DLD1 (cell line): ENCODE measurements around the gene TCEA2.
"Not testable (repeated sequence)": the region's sequence is repeated elsewhere in the genome, so short reads cannot be mapped to it uniquely, and the experiment has no call there.

Experiments
- in situ Hi-C: cut with HindIII; loops from 2 replicates; pipeline ENCODE4 v1.10.0; 2017; ENCODE audit warnings: low sequenced_read_pairs

The TCEA2 gene

DNA sequence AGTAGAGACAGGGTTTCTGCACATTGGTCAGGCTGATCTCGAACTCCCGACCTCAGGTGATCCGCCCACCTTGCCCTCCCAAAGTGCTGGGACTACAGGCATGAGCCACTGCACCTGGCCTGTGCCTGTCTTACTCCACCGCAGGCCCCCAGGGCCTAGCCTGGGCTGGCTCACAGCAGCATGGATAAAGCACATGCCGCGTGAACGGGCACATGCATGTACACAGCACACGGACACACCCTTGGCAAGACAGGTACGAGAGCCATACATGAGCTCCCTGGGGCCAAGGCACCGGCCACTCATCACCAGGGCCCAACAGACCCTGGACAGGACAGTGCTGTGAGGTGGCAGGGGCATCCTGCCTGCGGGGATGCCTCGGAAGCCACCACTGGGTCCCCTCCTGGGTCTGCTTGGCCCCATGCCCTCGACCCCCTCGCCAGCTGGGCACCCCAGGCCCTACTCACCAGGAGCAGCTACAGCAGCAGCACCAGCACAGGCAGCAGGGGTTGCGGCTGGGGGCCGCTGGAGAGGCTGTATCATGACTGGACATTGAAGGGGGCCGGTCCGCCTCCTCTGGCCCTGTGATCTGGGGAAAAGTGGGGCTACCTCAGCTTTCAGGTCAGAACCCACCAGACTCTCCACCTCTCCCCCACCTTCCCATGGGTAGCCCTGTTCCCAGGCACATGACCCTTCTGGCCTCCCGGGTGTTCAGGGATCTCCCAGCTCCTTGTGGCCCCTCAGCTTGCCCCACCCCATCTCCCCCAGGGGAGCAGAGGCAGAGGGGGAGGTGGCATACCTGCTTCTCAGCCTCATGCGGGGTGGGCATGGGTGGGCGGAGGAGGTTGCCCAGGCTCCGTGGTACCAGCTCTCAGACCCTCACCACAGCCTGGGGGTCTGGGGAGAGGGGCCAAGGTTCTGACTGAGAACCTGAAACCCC is 13.3 kb downstream of the TCEA2 start:
- in situ Hi-C loops, result no loop called here

DNA sequence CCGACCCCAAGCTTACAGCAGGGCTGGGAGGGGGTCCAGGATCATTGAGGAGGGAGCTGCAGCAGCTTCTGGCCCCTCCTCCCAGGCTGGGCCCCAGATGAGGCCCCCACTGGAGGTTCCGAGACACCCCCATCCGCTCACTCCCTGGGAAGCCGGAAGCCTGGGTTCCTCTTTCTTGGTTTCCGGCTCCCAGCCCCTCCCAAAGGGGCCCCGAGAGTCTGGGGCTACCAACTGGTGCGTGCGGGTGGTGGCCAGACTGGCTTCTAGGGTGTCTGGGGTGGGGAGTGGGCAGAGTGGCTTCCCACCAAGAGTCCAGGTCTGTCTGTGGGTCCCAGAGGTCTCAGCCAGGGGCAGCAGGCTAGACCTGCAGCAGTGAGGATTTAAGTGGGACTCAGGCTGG is 14.1 kb downstream of the TCEA2 start:
- in situ Hi-C loops, result no loop called here

DNA sequence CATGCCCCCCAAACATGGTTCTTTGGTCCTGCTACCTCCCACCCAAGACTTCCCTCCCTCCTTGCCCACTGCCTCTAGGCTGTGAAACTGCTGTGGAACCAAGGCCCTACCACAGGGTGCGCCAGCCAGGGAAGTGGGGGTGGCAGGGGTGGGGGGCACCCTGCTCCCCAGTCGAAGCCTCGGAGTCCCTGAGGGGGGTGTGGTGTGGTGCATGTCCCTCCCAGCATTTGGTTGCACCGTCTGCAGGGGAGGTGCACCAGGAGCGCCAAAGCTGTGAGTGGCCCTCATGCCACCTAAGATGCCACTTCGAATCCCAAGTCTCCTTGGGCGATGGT is 14.5 kb downstream of the TCEA2 start:
- in situ Hi-C loops, result no loop called here

DNA sequence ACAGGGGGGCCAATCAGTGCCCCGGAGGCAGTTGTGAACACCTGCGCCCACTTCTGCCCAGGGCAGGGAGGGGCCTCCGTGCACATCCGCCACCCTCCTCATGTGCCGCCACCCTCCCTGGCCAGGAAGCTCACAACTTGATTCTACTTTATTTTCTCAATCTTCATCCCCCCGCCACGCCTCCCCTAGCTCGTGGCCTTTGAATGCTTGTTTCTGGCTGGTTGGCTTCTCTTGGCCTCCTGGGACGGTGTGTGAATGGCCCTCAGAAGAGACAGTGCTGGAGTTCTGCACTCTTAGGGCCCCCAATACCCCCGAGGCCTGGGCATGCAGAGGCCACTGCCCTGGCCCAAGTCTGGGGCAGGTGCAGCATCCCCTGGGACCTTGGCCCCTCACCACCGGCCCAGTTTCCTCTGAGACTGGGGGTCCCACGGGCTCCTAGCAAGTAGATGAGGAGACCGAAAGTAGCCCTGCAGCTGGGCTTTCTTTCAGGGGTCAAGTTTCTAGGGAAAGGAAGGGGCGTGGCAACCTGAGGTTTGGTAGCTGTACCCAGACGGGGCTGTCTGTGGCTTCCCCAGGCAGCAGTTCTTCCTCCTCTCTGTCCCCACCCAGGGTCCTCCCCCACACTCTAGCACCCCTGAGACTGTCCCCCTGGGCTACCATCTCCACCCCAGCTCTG is 15.0 kb downstream of the TCEA2 start:
- in situ Hi-C loops, result no loop called here

DNA sequence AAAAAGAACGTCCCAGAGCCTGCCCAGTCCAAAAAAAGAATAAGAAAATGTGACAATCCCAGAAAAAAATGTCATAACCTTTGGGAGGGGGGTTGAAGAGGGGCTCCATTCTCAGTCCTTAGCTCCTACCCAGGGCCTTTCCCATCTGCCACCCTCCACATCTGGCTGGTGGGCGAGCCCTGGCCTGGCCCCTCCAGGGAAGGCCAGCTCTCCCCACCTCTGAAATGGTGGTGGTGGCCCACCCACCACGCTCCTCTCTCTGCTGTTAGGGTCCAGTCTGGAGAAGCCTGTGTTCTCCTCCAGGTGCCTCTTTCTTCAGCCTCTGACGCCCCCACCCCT is 15.9 kb downstream of the TCEA2 start:
- in situ Hi-C loops, result no loop called here

DNA sequence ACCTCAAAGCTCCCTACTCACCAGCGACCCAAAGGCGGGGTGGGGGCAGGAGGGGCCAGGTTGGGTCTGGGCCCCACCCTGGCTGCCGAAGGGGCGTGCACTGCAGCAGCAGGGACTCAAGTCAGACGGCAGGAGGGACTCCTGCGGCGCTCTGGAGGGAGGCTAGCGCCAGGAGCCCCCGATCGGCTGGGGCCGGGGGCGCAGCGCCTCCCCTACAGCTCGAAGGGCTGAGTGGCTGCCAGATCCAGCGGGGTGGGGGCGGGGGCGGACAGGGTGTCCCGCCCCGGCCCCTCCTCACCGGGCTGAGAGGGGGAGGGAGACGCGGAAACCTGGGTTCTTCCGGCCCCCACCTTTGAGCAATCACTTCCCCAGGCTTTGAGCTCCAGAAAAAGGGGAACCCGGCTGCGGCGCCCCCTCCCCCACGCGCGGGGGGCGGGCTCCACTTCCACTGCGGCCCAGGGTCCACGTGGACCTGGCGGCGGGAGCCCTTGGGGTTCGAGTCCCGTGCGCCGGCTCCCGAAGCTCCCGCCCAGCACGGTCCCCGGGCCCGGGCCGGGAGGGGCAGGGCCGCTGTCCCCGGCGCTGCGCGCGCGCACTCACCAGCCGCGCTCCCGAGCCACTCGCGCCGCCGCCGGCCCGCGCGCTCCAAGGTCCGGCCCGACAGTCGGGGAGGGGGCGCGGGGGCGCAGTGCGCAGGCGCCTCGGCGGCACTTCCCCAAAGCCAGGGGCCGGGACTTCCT is 16.4 kb downstream of the TCEA2 start, which contains the start of gene RGS19:
TSS of gene RGS19 (minus strand) at position 246 of the 740 bp plus-strand sequence. CDS start 2,632 bp downstream, outside the sequence.
- in situ Hi-C loops, result no loop called here

DNA sequence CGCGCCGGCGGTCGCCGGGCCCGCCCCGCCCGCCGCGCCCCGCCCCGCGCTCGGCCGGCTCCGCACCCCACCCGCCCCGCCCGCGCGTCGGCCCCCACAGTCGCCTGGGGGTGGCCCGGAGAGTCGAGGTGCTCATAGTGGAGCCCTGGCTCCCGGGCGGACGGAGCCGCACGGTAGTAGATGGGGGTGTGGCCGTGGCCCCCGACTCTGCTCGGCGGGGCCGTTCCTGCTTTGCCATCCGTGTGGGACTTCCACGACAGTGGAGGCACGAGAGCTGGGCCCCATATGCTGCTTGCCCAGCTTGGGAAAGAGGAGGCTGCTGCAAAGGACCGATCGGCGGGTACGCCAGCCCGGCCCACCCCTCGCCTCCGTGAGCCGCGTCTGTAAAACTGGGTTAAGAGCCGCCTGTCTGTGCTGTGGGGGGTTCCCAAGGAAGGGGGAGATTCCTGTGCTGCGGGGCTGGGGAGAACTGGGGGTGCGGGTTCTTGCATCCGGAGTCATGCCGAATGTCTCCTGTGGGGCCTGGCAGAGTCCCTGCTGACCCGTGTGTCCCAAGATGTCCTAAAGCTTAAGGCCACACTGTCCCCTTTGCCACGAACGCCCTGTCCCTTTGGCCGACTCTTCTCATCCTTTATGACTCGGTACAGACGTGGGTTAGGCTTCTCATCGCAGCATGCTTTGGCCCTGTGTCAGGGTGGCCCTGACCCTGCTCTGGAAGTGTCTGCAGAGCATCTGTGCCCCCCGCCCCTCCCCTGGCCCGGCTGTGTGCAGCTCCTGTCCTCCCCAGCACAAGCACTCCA is 17.2 kb downstream of the TCEA2 start, which contains the start of gene OPRL1:
TSS of gene OPRL1 (plus strand) at position 70 of the 800 bp plus-strand sequence. CDS start 12,639 bp downstream, outside the sequence.
- in situ Hi-C loops, result no loop called here

DNA sequence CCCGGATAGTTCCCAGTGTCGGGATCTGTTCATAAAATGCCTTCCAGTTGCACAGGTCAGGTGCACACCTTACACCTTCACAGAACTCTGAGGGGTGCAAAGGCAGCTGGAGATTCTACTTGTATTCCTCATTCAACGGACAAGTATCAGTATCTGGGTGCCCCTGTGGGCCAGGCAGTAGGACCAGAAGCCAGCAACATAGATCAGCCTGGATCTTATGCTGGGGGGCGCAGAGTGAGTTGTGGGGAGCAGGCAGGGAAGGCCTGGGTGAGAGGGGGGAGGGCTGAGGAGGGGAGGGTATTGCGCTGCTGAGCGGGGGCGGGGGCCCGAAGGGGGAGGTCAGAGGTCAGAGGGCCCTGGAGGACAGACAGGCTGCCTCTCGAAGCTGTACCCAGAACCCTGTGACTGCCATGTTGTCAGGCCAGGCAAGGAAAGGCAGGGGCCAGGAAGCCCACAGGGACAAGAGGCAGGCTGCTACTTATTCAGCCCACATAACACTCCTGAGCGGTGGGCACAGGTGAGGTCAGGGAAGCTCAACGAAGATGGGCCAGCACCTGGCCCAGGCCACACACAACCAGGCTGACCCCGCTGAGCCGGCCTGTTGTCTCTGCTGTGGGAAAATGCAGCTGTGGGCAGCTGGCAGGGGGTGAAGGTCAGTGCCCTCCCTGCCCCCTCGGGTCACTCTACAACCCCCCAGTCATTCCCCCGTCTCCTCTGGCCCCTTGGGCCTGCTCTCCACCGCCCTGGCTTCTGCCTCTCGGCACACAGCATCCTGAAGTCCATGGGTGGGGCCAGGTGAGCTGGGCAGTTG is 18.0 kb downstream of the TCEA2 start:
- in situ Hi-C loops, result no loop called here

DNA sequence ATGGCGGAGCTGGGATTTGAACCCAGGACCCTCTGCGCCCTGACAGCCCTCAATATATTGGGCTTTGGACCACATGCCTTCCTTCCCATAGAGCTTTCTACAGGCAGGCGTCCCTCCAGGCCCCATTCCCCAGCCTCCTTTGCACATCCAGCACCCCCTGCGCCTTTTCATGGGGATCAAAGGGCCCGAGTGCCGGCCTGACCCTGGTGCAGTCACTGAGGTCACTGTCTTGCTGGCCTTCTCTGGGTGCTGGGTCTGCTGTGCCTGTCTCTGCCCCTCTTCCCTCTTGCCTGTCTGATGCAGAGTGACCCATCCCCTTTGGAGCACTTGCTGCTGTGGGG is 18.6 kb downstream of the TCEA2 start:
- in situ Hi-C loops, result no loop called here

DNA sequence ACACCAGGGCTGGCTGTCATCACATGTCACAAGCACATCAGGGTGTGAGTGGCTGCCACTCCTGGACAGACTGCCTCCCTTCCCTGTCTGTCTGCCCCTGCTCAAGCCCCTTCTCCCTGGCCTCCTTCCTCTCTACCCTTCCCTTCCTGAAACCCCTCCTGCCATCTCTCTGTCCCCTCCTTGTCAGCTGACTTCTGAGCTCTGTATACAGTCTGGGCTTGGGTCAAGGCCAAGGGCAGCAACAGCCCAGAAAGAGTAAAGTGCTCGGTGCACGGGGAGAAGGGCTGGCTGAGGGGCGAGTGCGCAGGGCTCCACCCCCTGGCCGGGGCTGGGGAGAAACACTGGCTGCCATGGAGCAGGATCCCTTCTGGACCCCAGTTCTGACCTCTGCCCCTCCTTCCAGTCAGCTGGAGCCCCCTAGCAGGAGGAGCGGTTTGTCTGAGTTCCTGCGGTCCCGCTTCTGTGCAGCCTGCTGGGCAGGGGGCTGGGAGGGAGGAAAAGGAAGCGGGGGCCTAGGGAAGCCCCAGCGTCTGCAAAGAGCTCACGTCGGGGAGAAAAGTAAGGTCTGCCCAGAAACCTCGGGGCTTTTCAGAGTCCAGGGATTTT is 19.2 kb downstream of the TCEA2 start:
- in situ Hi-C loops, result no loop called here

DNA sequence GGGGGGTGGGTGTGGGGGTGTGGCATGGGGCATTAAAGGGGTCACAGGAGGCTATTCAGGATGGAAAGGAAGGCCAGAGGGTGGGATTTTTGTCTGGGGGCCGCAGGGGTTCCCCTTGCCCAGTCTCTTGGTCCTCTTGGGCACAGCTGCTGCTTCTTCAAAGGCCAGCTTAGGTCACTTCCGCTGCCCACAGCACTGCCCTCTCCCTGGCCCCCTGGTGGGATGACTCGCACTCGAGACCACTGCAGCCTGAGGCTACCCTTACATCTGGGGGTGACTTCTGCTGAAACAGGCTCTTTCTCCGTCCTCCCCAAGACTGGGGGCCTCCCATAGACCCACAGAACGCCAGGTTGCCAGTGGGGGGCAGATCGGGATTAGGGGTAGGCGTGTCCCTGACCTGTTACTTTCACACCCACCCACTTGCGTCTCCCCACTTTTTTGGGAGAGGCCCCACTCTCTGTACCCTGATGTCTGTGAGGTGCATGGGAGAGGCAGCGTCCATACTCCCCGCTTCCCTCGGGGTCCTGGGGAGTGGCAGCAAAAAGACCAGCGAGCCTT is 19.9 kb downstream of the TCEA2 start:
- in situ Hi-C loops, result no loop called here

DNA sequence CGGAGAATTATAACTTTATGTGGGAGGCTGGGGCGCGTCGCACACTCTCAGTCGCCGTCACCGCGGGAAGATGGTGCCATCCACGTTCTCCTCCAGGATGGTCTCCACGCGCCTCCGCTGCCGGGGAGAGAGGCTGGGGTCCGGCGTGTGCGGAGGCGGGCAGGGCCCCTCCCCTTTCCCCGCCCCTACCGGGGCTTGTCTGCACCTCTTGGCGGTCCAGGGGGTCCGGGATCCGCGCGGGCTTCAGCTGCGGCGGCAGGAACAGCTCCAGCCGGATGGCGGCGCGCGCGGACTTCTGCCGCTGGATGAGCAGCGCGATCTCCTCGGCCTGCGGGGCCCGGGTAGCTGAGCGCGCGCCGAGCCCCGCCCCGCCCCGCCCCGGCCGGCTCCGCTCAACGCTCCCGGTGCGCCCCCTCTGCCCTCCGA is 20.4 kb downstream of the TCEA2 start:
- in situ Hi-C loops, result no loop called here

DNA sequence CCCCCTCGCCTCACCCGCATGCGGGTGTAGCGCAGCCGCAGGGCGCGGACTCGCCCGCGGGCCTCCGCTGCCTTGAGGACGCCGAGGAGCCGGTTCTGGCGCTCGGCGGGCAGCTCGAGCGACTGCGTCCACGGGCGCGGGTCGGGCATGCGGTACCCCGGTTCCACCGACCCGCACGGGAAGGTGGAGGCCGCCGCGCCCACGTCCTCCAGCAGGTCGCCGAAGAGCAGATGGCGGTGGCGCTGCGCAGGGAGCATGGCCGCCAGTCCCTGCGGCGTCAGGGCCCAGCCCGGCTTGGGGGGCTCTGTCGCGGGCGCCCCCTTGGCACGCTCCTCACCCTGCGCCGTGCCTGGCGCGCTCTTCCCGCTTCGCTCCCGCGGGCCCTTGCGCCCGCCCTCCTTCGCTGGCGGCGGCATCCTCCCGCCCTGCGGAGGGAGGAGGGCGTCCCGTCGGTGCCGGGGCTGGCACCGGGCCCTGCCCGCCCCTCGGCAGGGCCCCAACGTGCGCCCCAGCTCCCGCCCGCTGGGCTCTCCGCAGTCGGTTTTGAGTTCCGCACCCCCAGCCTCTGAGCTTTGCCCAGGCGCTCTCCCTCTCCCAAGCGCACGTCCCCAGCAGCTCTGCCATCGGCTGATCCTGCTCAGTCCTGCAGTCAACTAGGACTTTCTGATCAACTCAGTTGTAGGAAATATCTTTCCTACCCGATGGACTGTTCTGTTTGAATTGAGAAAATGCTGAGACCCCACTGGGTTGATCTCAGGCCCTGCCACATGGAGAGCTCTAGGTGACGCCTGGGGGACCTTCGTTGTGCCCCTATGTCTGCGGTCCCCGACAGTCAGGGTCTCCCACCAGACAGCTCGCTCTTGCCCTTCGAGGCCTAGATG is 21.0 kb downstream of the TCEA2 start, which contains the start of gene LKAAEAR1:
TSS of gene LKAAEAR1 (minus strand) at position 595 of the 881 bp plus-strand sequence. CDS start at position 416, 179 bp downstream.
- in situ Hi-C loops, result no loop called here

DNA sequence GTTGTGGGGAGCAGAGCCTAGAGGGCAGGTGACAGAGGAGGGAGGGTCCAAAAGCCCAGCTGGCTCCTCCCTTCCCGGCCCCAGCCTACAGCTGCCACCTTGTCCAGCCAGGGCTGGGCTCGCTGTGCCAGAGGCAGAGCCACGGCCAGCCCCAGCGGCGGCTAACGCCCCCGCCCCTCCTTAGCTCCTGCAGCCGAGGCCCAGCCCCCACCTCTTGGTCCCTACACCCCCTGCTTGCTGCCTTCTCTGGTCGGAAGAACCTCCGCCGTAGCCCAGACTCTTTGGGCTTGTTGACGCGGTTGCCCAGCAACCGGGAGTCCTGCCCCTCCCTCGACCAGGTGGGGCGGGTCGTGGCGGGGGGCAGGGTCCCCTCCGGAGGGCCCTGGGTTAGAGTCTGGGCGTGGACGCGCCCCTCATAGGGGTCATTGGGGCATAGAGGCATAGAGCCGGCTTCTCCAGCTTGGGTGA is 21.7 kb downstream of the TCEA2 start:
- in situ Hi-C loops, result no loop called here

DNA sequence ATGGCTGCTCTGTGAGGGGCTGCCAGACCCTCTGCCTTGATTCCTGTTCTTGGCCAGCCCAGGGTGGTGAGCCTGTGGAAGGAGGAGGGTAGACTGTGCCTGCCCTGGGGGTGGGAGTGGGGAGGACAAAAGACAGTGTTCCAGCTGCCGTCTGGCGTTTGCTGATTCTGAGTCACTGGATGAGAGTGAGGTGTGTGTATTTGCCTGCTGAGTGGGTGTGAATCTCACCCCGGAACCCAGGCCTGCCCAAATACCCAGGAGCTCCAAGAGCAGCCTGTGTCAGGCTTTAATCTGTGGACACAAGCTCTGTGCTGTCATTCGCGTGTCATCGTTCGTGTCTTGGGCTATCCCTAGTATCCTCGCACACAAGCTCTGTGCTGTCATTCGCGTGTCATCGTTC is 23.8 kb downstream of the TCEA2 start:
- in situ Hi-C loops, result no loop called here

DNA sequence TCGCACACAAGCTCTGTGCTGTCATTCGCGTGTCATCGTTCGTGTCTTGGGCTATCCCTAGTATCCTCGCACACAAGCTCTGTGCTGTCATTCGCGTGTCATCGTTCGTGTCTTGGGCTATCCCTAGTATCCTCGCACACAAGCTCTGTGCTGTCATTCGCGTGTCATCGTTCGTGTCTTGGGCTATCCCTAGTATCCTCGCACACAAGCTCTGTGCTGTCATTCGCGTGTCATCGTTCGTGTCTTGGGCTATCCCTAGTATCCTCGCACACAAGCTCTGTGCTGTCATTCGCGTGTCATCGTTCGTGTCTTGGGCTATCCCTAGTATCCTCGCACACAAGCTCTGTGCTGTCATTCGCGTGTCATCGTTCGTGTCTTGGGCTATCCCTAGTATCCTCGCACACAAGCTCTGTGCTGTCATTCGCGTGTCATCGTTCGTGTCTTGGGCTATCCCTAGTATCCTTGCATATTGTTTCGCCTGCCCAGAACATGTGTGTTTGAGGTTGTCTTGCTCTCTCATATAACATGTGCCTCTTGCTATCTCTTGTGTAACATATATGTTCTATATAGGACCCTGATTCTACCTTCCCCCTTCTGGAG is 24.3 kb downstream of the TCEA2 start:
- in situ Hi-C loops, result not testable (repeated sequence)

DNA sequence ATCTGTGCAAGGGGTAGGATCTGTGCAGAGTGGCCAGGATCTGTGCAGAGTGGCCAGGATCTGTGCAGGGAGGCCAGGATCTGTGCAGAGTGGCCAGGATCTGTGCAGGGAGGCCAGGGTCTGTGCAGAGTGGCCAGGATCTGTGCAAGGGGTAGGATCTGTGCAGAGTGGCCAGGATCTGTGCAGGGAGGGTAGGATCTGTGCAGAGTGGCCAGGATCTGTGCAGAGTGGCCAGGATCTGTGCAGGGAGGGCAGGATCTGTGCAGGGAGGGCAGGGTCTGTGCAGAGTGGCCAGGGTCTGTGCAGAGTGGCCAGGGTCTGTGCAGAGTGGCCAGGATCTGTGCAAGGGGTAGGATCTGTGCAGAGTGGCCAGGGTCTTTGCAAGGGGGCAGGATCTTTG is 25.6 kb downstream of the TCEA2 start:
- in situ Hi-C loops, result not testable (repeated sequence)

DNA sequence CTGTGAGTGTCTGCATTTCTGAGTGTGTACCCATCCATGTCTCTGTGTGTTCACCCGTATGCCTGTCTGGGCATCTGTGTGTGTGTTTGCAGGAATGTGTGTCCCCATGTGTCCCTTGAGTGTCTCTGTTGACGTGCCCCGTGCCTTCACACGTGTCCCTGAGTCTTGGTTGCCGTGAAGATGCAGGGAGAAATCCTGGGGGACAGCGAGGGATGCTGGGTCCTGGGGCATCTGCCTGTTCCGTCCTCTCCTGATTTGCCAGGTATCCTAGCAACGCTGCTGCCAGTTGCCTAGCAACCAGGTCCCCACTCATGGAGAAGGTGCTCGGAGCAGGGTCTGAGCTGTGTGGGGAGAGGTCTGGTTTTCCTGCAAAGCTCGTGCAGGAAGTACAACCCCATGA is 27.2 kb downstream of the TCEA2 start:
- in situ Hi-C loops, result no loop called here
